Activated naive CD8-positive, alpha-beta T cell treated with anti-CD3 and anti-CD28 coated beads, Interleukin-2, amount 50 U/mL, for 24 hours (primary cell): ENCODE results near the gene OTOG.
A peak's percentile ranks its signal among the peaks of the same experiment; 100 is the strongest.

Experiments used
- ATAC-seq: fragments of 150-1000 bp; cut with Tn5 transposase; one replicate; pipeline ENCODE4 v1.10.0; 2021
- DNase-seq: peaks from one replicate; pipeline ENCODE4 v3.0.0; 2021
- H3K27ac Mint-ChIP-seq: one replicate; pipeline ENCODE4 v1.8.0; 2021; ENCODE audit warnings: mild to moderate bottlenecking, mixed read lengths
- H3K27me3 Mint-ChIP-seq: one replicate; pipeline ENCODE4 v1.8.0; 2021; ENCODE audit warnings: mixed read lengths
- H3K36me3 Mint-ChIP-seq: one replicate; pipeline ENCODE4 v1.8.0; 2021; ENCODE audit warnings: low read depth, mixed read lengths
- H3K4me1 Mint-ChIP-seq: one replicate; pipeline ENCODE4 v1.8.0; 2021; ENCODE audit warnings: mixed read lengths
- H3K4me3 Mint-ChIP-seq: one replicate; pipeline ENCODE4 v1.8.0; 2021; ENCODE audit warnings: mild to moderate bottlenecking, moderate library complexity, mixed read lengths
- H3K9me3 Mint-ChIP-seq: one replicate; pipeline ENCODE4 v1.8.0; 2021; ENCODE audit warnings: mixed read lengths

OTOG gene

GRCh38 chr11:17526931-17527627 lies 20.0 kb upstream of the OTOG start:
- no peak for DNase-seq
- peaks cover 3% of the 10 kb centered on the region for H3K27me3 Mint-ChIP-seq
- H3K9me3 Mint-ChIP-seq, result no peaks in the 10 kb centered on the region
- H3K4me3 Mint-ChIP-seq, result no peak overlapping the region
- no peaks in the 10 kb centered on the region for H3K36me3 Mint-ChIP-seq
- no peaks in the 10 kb centered on the region for H3K4me1 Mint-ChIP-seq
- H3K27ac Mint-ChIP-seq, result no peak overlapping the region
- ATAC-seq, result no peak

DNA sequence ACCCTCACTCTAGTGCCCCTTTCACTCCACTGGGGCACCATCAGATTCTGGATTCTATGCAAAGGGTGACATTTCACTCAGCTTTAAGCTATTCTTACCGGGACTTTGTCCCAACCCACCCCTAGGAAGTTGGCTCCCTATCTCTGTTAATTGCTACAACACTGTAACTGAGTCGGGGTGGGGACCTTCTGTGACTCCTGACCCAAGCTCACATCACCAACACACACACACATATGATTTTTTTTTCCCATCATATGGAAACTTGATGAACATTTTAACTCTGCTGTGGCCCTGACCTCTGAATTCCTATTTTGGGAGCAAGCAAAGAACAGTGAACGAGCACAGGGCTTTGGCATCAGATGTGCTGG lies 19.4 kb upstream of the OTOG start:
- no peak for ATAC-seq
- H3K36me3 Mint-ChIP-seq, result no peaks in the 10 kb centered on the region

DNA sequence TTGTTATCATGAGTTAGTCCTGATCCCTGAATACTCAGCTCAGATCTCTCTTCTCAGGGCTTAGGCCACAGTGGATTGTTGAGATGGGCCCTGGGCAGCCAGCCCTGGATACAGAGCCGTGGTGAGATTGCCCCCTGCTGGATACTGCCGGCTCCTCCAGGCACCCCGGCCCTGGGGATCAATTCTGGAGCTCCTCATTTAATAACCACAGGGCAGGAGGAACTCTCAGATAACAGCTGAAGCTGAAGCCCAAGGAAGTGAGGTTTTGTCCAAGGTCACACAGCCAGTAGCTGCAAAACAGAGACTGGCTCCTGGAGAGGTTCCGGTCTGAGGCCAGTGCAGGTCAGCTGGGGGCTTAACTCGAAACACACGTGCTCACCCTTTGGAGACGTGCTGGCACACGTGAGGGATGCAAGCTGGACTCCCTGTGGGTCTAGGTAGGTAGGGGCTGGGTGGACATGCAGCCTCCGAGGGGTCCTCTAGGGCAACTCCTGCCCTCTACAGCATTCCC lies 18.8 kb upstream of the OTOG start:
- Mint-ChIP-seq H3K9me3 (no peaks in the 10 kb centered on the region), H3K4me3 (no peak overlapping the region), H3K27ac (no peak overlapping the region), H3K27me3 (peaks cover 3% of the 10 kb centered on the region), H3K4me1 (no peaks in the 10 kb centered on the region), H3K36me3 (no peaks in the 10 kb centered on the region)
- ATAC-seq (peak; percentile 72), DNase-seq (peak; percentile 61)

More for the DNA sequence above, 19.4 kb upstream of the OTOG start:
- Mint-ChIP-seq H3K9me3 (no peaks in the 10 kb centered on the region), H3K27ac (no peak overlapping the region), H3K4me3 (no peak overlapping the region), H3K27me3 (peaks cover 3% of the 10 kb centered on the region), H3K4me1 (no peaks in the 10 kb centered on the region)
- DNase-seq, result no peak

DNA sequence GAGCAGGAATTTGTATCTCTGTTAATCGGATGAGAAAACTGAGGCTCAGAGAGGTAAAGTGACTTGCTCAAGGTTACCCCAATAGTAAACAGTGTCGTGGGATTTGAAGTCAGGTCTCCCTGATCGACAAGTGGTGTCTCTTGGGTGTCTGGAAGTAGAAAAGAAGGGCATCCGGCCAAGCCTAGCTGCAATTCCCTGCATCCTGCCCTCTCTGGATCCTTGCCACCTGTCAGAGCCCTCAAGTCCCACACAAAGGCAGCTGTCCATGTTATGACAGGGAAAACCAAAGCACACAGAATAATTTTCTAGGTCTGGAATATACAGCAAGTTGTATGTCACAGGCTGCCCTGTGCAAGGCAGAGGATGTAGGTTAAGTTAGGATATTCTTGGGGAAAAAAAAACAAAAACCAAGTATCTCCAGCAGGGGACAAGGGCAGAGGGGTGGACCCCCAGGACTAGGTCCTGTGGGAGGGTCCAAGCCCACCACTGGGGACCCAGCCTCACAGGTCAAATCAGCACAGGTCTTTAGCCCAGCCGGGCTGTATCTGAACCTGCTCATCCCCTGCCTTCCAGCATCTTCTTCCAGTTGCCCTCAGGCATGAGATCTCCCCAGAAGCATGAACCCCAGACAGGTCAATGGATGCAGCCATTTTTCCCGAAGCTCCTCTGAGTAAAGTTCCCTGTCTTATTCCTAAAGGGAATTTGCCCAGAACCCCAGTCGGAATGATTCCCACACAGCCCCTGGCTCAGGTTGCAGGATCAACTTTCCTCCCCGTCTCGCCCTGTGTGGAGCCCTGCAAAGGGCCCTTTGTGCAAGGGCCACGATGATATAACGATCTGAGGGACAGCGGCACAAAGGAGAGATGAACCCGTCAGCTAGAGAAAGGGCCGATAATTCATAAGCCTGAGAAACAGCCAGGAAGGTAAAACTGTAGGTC lies 17.9 kb upstream of the OTOG start:
- H3K27me3 Mint-ChIP-seq, result peaks cover 3% of the 10 kb centered on the region
- no peak overlapping the region for H3K4me3 Mint-ChIP-seq
- no peak for DNase-seq
- H3K36me3 Mint-ChIP-seq, result no peaks in the 10 kb centered on the region
- no peaks in the 10 kb centered on the region for H3K4me1 Mint-ChIP-seq
- no peaks in the 10 kb centered on the region for H3K9me3 Mint-ChIP-seq
- no peak for ATAC-seq
- H3K27ac Mint-ChIP-seq, result no peak overlapping the region

GRCh38 chr11:17529844-17530185 lies 17.2 kb upstream of the OTOG start:
- H3K9me3 Mint-ChIP-seq, result no peaks in the 10 kb centered on the region
- H3K27me3 Mint-ChIP-seq, result peaks cover 3% of the 10 kb centered on the region
- no peak overlapping the region for H3K27ac Mint-ChIP-seq
- no peak overlapping the region for H3K4me3 Mint-ChIP-seq
- ATAC-seq (no peak), DNase-seq (no peak)
- no peaks in the 10 kb centered on the region for H3K4me1 Mint-ChIP-seq
- H3K36me3 Mint-ChIP-seq, result no peaks in the 10 kb centered on the region

DNA sequence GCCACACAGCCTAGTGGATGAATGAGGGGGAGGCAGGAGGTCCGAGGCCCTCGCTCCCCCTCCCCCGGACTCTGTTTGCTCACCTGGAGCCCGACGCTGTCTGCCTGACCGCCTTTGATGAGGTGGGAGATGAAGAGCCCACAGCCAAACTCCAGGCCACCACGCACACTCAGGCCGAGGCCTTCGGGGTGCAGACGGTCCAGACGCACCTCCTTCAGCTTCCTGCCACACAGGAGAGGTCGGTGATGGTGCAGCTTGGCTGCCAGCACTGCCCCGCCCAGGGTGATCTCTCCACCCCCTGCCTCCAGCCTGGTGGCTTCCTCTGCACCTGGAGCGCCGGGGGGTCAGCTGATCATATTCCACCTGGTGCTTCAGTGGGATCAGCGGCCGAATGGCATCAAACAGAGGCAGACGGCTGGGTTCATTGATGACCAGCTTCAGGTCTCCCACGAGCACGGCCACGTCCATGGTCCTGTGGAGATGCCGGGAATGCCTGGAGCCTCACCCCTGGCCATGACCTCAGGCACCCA lies 15.9 kb upstream of the OTOG start:
- no peaks in the 10 kb centered on the region for H3K9me3 Mint-ChIP-seq
- H3K4me1 Mint-ChIP-seq, result no peaks in the 10 kb centered on the region
- no peak overlapping the region for H3K27ac Mint-ChIP-seq
- no peaks in the 10 kb centered on the region for H3K36me3 Mint-ChIP-seq
- no peak overlapping the region for H3K4me3 Mint-ChIP-seq
- H3K27me3 Mint-ChIP-seq, result peaks cover 5% of the 10 kb centered on the region
- DNase-seq (no peak), ATAC-seq (no peak)

DNA sequence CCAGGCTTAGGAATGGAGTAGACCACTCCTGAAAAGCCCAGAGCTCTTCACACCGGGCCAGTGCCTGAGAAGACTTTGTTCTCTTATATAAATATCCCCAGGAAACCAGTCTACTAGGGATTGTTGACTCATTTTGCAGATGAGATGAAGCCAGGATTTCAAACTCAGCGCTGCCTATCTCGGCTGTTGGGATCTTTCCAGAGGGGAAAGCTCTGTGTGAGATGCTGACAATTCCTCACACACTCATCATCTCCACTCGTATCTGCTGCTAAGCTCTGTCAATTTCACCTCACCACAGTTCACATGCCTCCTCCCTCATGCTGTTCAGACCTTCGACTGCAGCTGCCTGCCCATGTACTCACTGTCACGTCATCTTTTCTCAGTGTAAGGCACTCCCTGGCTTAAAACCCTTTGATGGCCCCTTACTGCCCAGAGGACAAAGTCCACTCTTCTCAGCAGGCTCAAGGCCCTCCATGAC lies 15.4 kb upstream of the OTOG start:
- Mint-ChIP-seq H3K4me3 (no peak overlapping the region), H3K4me1 (no peaks in the 10 kb centered on the region), H3K27ac (no peak overlapping the region), H3K36me3 (no peaks in the 10 kb centered on the region), H3K9me3 (no peaks in the 10 kb centered on the region), H3K27me3 (peaks cover 5% of the 10 kb centered on the region)
- ATAC-seq (no peak), DNase-seq (no peak)

- Mint-ChIP-seq H3K27ac (no peak overlapping the region), H3K27me3 (peaks cover 5% of the 10 kb centered on the region)
- no peak for ATAC-seq
Measured at GRCh38 chr11:17532784-17533183, 14.3 kb upstream of the OTOG start.

GRCh38 chr11:17533341-17533740 lies 13.7 kb upstream of the OTOG start:
- Mint-ChIP-seq H3K4me3 (no peak overlapping the region), H3K36me3 (no peaks in the 10 kb centered on the region), H3K4me1 (no peaks in the 10 kb centered on the region), H3K27me3 (peaks cover 5% of the 10 kb centered on the region), H3K27ac (no peak overlapping the region), H3K9me3 (no peaks in the 10 kb centered on the region)
- ATAC-seq, result no peak
- no peak for DNase-seq

More at GRCh38 chr11:17532784-17533183, 14.3 kb upstream of the OTOG start:
- Mint-ChIP-seq H3K36me3 (no peaks in the 10 kb centered on the region), H3K4me1 (no peaks in the 10 kb centered on the region), H3K9me3 (no peaks in the 10 kb centered on the region), H3K4me3 (no peak overlapping the region)
- no peak for DNase-seq

DNA sequence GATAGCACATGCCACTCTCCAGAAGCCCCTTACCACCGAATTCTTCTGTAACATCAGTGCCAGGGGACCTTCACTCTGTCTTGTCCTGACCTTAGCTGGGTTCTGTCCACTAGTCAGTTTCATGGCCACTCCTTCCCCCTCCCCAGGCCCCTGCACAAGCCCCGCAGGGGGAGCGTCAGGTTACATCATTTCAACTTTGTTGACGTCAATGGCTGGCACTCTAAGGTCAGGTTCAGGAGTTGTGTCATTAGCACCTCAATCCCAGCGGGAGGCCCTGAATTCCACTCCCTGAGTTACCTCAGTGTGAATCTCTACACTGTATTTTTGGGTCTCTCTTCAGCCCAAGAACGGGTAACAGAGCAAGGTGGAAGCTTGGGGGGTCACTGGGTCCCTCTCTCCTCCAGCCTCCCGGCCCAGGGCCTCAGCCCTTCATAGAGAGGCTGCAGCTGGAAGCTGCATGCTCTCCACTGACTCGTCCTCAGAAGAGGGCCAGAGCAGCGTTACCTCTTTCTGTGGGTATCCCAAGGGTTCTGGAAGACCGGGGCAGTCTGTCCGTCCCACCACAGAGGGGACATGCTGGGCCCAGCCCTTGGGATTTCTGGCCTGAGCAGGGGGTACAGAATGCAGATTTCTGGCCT lies 13.2 kb upstream of the OTOG start:
- H3K36me3 Mint-ChIP-seq, result no peaks in the 10 kb centered on the region
- H3K9me3 Mint-ChIP-seq, result no peaks in the 10 kb centered on the region
- H3K4me3 Mint-ChIP-seq, result no peak overlapping the region
- no peaks in the 10 kb centered on the region for H3K4me1 Mint-ChIP-seq
- DNase-seq (no peak), ATAC-seq (no peak)
- H3K27ac Mint-ChIP-seq, result no peak overlapping the region
- peaks cover 5% of the 10 kb centered on the region for H3K27me3 Mint-ChIP-seq

DNA sequence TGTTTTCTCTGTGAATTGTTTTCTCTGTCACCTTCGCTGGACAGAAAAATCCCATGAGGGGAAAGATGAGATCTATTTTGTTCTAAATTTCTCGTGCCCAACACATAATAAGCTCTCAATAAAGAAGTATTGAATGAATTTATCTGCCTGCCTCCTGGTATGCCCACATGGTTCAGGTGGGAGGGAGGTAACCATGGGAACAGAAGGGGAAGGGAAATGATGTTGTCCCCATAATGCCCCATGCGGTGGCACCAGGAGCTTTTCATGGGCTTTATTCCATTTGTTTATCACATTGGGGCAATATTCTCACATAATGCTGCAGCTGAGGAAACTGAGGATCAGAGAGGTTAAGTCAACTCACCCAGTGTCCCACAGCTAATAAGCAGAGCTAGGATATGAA lies 11.6 kb upstream of the OTOG start:
- ATAC-seq, result no peak
- Mint-ChIP-seq H3K27me3 (peaks cover 2% of the 10 kb centered on the region), H3K36me3 (no peaks in the 10 kb centered on the region), H3K4me1 (no peaks in the 10 kb centered on the region), H3K9me3 (no peaks in the 10 kb centered on the region), H3K27ac (no peak overlapping the region), H3K4me3 (no peak overlapping the region)
- DNase-seq, result no peak

GRCh38 chr11:17537261-17537660 lies 9.8 kb upstream of the OTOG start:
- H3K27me3 Mint-ChIP-seq, result peaks cover 3% of the 10 kb centered on the region
- no peaks in the 10 kb centered on the region for H3K9me3 Mint-ChIP-seq
- H3K27ac Mint-ChIP-seq, result no peak overlapping the region
- ATAC-seq (no peak), DNase-seq (no peak)
- H3K4me1 Mint-ChIP-seq, result no peaks in the 10 kb centered on the region
- no peak overlapping the region for H3K4me3 Mint-ChIP-seq
- no peaks in the 10 kb centered on the region for H3K36me3 Mint-ChIP-seq

DNA sequence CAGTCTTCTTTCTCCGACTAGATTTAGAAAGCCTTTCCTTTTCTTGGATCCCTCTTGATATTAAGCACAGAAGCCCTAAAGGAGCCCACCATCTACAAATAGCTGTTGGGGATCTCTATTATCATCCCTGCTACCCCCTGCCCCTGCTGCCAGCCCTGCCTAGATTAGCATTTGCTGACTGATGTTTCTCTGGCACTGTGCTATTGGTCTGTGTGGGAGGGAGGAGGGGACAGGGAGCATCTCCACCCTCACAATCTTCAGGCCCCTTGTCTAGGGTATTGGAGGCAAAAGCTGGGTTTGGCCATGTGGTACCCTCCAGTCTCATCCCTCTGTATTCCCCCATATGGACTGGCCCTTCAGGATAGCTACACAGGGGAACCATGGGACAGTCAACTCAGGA lies 9.0 kb upstream of the OTOG start:
- DNase-seq (no peak), ATAC-seq (no peak)
- H3K4me1 Mint-ChIP-seq, result no peaks in the 10 kb centered on the region
- no peaks in the 10 kb centered on the region for H3K36me3 Mint-ChIP-seq
- no peak overlapping the region for H3K4me3 Mint-ChIP-seq
- no peaks in the 10 kb centered on the region for H3K9me3 Mint-ChIP-seq
- H3K27me3 Mint-ChIP-seq, result peaks cover 3% of the 10 kb centered on the region
- no peak overlapping the region for H3K27ac Mint-ChIP-seq

DNA sequence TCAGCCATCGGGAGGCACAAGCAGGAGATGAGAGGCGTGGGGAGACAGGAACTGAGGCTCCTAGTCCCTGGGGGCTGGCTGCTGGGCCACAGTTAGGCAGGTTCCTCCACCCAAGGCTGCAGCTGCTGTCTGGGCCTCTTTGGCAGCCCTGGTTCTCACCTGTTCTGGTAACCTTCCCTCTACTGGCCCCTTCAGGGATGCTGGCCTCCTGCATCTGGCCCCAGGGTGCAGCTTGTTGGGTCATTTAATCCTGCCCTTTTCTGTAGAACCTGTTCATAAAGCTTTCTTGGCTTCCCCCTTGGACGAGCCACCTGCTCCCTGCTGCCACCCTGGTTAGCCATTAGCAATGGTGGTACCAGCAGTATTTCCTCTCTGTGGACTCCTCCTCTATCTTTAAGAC lies 8.3 kb upstream of the OTOG start:
- no peak for DNase-seq
- Mint-ChIP-seq H3K4me1 (no peaks in the 10 kb centered on the region), H3K36me3 (no peaks in the 10 kb centered on the region), H3K9me3 (no peaks in the 10 kb centered on the region), H3K4me3 (no peak overlapping the region), H3K27ac (no peak overlapping the region), H3K27me3 (peaks cover 5% of the 10 kb centered on the region)
- ATAC-seq, result no peak
